ENCODE measurements around the gene CREB1. TPM values are rescaled to one million over a fixed set of nuclear protein-coding genes. Genes with fewer than 3 reads are reported as not detected.
"Not testable (repeated sequence)": the region's sequence is repeated elsewhere in the genome, so short reads cannot be mapped to it uniquely, and the experiment has no call there.

CREB1 gene
- total RNA-seq, 2 donors from 2014 or later, result 17.9 to 20.1 TPM

DNA sequence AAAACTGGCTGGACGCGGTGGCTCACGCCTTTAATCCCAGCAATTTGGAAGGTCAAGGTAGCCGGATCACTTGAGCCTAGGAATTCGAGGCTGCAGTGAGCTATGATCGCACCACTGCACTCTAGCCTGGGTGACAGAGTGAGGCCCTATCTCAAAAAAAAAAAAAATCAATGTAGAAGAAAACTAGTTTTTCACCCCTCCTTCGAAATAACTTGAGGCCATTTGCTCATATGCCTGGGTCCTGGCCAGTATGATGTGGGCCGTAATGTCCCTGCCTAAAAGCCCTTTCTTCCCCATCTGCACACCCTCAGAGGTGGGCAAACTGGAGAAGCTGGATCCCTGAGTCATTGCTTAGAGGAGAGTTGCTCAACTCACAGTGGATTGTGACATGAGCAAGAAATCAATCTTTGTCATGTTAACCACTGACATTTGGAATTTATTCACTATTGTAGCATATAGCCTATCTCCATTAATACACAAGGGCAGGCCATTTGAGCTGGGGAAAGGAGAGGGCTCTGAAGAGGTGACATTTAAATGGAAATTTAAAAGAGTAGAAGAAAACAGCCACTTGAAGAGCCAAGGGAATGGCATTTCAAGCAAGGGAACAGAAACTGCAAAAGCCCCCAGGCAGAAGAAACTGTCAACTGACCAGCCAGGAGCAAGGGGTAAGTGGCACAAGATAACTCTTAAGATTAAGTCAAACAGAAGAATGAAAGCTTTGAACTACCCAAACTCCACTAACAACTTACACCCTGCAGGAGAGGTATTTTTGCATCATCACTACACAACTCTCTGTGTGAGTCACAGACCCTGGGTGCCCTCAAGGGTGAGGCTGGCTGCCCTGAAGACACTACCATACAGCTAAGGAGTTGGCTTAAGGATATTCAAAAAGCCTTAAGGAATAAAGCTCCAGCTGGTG is 103.1 kb downstream of the CREB1 start:
- H3K27ac ChIP-seq, result no peak overlapping the region
- ATAC-seq, result no peak
- no peaks in the 10 kb centered on the region for H3K4me1 ChIP-seq
- H3K4me3 ChIP-seq, result no peak overlapping the region
- no peaks in the 10 kb centered on the region for H3K36me3 ChIP-seq (replicated peaks in 1 of 2; ENCODE audit: insufficient read depth in 1 of 2, low read depth in 2 of 2)
- DNase-seq, result no peak
- intact Hi-C loops (cut with DNase I), result loop anchor here (10.0 kb wide), 1 partner anchor 72 kb away; no protein-coding TSS in a partner anchor
- H3K9me3 ChIP-seq, result no peaks in the 10 kb centered on the region
- 79 to 86% methylated on average over 8 of the region's 8 CpGs for whole genome bisulfite sequencing, 2 donors
- H3K27me3 ChIP-seq, result no peaks in the 10 kb centered on the region
- TF ChIP-seq, protein P1, sequence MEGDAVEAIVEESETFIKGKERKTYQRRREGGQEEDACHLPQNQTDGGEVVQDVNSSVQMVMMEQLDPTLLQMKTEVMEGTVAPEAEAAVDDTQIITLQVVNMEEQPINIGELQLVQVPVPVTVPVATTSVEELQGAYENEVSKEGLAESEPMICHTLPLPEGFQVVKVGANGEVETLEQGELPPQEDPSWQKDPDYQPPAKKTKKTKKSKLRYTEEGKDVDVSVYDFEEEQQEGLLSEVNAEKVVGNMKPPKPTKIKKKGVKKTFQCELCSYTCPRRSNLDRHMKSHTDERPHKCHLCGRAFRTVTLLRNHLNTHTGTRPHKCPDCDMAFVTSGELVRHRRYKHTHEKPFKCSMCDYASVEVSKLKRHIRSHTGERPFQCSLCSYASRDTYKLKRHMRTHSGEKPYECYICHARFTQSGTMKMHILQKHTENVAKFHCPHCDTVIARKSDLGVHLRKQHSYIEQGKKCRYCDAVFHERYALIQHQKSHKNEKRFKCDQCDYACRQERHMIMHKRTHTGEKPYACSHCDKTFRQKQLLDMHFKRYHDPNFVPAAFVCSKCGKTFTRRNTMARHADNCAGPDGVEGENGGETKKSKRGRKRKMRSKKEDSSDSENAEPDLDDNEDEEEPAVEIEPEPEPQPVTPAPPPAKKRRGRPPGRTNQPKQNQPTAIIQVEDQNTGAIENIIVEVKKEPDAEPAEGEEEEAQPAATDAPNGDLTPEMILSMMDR (IDR thresholded peaks at IDR 0.05), result no peak
- no peak for TF ChIP-seq POLR2A (IDR thresholded peaks at IDR 0.05)

DNA sequence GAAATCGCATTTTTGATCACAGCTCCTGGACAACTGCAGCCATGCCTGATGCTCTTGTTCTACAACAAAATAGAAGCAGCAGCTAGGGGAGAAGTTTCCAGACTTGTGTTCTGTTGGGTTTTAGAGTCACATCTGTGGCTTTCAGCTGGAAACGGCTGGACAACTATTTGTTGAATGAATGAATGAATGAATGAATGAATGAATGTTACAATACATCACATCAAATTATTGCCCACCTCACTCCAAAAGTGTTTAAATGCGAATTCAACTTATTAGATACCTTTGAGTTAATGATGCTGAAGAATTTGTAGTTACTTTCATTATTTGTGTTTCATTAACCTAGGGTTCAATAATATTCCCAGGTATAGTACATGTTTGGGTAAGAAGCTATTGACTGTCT is 103.9 kb downstream of the CREB1 start:
- WGBS, 2 donors, result 67 to 81% methylated on average over 3 of the region's 3 CpGs
- Histone ChIP-seq H3K9me3 (no peaks in the 10 kb centered on the region), H3K27ac (no peak overlapping the region), H3K36me3 (replicated peaks in 1 of 2; ENCODE audit: insufficient read depth in 1 of 2, low read depth in 2 of 2) (no peaks in the 10 kb centered on the region), H3K4me3 (no peak overlapping the region), H3K4me1 (no peaks in the 10 kb centered on the region), H3K27me3 (no peaks in the 10 kb centered on the region)
- TF ChIP-seq, protein P1 (IDR thresholded peaks at IDR 0.05), result no peak
- TF ChIP-seq POLR2A (IDR thresholded peaks at IDR 0.05), result no peak
- intact Hi-C loops (cut with DNase I), result loop anchor here (10.0 kb wide), 1 partner anchor 71 kb away; no protein-coding TSS in a partner anchor
- ATAC-seq (no peak), DNase-seq (no peak)

DNA sequence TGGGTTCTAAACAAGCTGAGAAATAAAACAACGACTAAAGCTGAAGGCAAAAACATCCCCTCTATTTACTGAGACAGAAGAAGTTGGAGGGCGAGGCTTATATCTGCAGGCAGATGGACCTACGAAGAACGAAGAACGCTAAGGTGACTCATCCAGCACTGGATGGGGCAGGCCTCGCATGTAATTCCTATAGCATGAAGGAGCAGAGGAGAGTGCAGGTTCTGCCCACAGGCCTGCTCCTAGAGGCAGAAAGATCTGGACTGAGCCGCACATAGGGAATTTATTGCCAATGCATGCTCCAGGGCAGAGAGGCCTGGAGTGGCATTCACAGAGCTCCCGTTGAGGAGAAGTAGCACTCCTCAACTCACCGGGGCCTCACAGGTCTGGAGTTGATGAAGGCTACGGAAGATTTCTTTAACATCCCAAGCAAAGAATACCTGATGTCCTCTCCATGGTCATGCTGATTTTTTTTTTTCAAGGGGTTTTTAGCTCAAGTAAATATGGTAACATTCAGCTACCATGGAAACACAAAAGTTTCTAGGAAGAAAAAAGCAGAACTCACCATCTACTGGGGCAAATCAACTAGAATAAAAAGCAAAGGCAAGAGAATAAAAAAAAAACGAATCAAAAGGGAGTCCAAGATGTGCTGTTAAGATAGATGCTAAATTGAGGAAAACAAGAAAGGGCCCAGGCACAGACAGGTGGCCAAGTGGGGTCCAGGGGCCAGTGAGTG is 105.9 kb downstream of the CREB1 start:
- ATAC-seq (no peak), DNase-seq (no peak)
- no peaks in the 10 kb centered on the region for H3K36me3 ChIP-seq (replicated peaks in 1 of 2; ENCODE audit: insufficient read depth in 1 of 2, low read depth in 2 of 2)
- H3K4me1 ChIP-seq, result no peaks in the 10 kb centered on the region
- 81 to 83% methylated on average over 11 of the region's 11 CpGs for WGBS, 2 donors
- H3K9me3 ChIP-seq, result no peaks in the 10 kb centered on the region
- H3K4me3 ChIP-seq, result no peak overlapping the region
- intact Hi-C loops (cut with DNase I), result loop anchor here (10.0 kb wide), 1 partner anchor 69 kb away; no protein-coding TSS in a partner anchor
- TF ChIP-seq POLR2A (IDR thresholded peaks at IDR 0.05), result no peak
- TF ChIP-seq, protein P1 (IDR thresholded peaks at IDR 0.05), result no peak
- no peaks in the 10 kb centered on the region for H3K27me3 ChIP-seq
- H3K27ac ChIP-seq, result no peak overlapping the region

DNA sequence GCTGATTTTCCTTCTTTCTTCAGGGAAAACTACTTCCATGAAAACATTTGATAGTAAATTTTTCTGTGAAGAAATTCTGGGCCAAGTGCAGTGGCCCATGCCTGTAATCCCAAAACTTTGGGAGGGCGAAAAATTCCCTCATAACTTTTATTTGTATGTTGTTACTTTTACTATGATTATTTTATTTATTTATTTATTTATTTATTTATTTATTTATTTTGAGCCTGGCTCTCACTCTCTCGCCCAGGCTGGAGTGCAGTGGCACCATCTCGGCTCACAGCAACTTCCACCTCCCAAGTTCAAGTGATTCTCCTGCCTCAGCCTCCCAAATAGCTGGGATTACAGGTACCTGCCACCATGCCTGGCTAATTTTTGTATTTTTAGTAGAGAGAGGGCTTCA is 109.5 kb downstream of the CREB1 start:
- not testable (repeated sequence) for H3K27me3 ChIP-seq
- intact Hi-C loops (cut with DNase I), result loop anchor here (10.0 kb wide), 1 partner anchor 66 kb away; no protein-coding TSS in a partner anchor

DNA sequence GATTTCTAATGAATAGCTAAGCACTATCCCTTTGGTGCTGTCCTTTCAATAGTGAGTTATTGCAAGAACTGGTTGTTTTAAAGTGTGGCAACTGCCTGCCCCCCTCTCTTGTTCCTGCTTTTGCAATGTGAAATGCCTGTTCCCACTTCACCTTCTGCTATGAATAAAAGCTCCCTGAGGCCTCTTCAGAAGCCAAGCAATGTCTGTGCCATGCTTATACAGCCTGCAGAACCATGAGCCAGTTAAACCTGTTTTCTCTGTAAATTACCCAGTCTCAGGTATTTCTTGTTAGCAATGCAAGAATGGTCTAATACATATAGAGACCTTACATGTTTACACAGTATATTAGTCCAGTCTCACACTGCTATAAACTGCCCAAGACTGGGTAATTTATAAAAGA is 110.4 kb downstream of the CREB1 start:
- intact Hi-C loops (cut with DNase I), result no loop called here

More for the DNA sequence above, 109.5 kb downstream of the CREB1 start:
- H3K9me3 ChIP-seq; H3K36me3 ChIP-seq (replicated peaks in 1 of 2; ENCODE audit: insufficient read depth in 1 of 2, low read depth in 2 of 2); H3K27ac ChIP-seq; H3K4me1 ChIP-seq; H3K4me3 ChIP-seq; DNase-seq; ATAC-seq: not testable (repeated sequence)
- 92 to 94% methylated on average over 3 of the region's 3 CpGs for WGBS, 2 donors

More for the DNA sequence above, 110.4 kb downstream of the CREB1 start:
- Histone ChIP-seq H3K36me3 (replicated peaks in 1 of 2; ENCODE audit: insufficient read depth in 1 of 2, low read depth in 2 of 2) (no peaks in the 10 kb centered on the region), H3K27ac (no peak overlapping the region), H3K4me1 (no peaks in the 10 kb centered on the region), H3K27me3 (no peaks in the 10 kb centered on the region), H3K4me3 (no peak overlapping the region), H3K9me3 (no peaks in the 10 kb centered on the region)
- ATAC-seq (no peak), DNase-seq (no peak)
- TF ChIP-seq, protein P1 (IDR thresholded peaks at IDR 0.05), result no peak
- TF ChIP-seq POLR2A (IDR thresholded peaks at IDR 0.05), result no peak

Measured in body of pancreas (tissue), 4 donors.